B cell (primary cell): Measurements from ENCODE around the gene LDLRAD3. TPM values are rescaled to one million over a fixed set of nuclear protein-coding genes. Genes with fewer than 3 reads are reported as not detected.

Source experiments
- ATAC-seq: fragments of 200-7000 bp; cut with Tn5 transposase; one replicate; pipeline ENCODE4 v1.10.0; 2021; ENCODE audit warnings: low read depth, mild to moderate bottlenecking, moderate number of reproducible peaks, moderate library complexity
- CTCF ChIA-PET: fragments of 350-600 bp; sonication (Branson Sonifier 250); formaldehyde crosslinking; loops from one replicate; lab custom pipeline; 2021; ENCODE audit warnings: antibody characterized with exemption, inconsistent platforms; lab: Charles Lee
- POLR2A ChIA-PET: fragments of 350-600 bp; sonication (Branson Sonifier 250); formaldehyde crosslinking; loops from one replicate; lab custom pipeline; 2021; ENCODE audit warnings: antibody characterized with exemption; lab: Charles Lee
- DNase-seq: peaks from one replicate; pipeline ENCODE4 v3.0.0; 2013
- H2AFZ ChIP-seq: 2 replicates; pipeline ENCODE4 v1.6.1; 2012; ENCODE audit warnings: mild to moderate bottlenecking, low read depth, low read length; ENCODE audit not compliant: insufficient read depth, poor library complexity, severe bottlenecking
- H3K27ac ChIP-seq, 2 donors: 1 replicate in 1 of 2; 2 replicates in 1 of 2; pipeline ENCODE4 v1.5.1; 2012 to 2013; ENCODE audit warnings: low read length in 2 of 2, mild to moderate bottlenecking in 2 of 2, moderate library complexity in 1 of 2
- H3K27me3 ChIP-seq, 4 experiments: fragments of 200-600 bp in 1 of 4; sonication (generic) in 1 of 4; replicated peaks in 1 of 4; 1 replicate in 2 of 4; 2 replicates in 2 of 4; pipeline versions ENCODE4 v1.6.1 to v1.7.0; 2013 to 2016; ENCODE audit warnings: low read length in 3 of 4, mild to moderate bottlenecking in 2 of 4, mixed read lengths in 1 of 4, moderate library complexity in 1 of 4; ENCODE audit not compliant: insufficient read depth in 4 of 4, control insufficient read depth in 3 of 4; ENCODE audit errors: control extremely low read depth in 1 of 4
- H3K36me3 ChIP-seq, 2 experiments: replicated peaks in 1 of 2; 1 replicate in 1 of 2; 2 replicates in 1 of 2; pipeline versions ENCODE4 v1.6.1 to v1.7.1; 2013; ENCODE audit warnings: low read length in 1 of 2; ENCODE audit not compliant: insufficient read depth in 2 of 2, control insufficient read depth in 1 of 2; ENCODE audit errors: control extremely low read depth in 1 of 2, extremely low read depth in 1 of 2
- H3K4me1 ChIP-seq, 2 donors: fragments of 200-600 bp in 1 of 2; sonication (generic) in 1 of 2; 1 replicate in 1 of 2; 2 replicates in 1 of 2; pipeline versions ENCODE4 v1.5.1 to v1.6.1; 2013 to 2017; ENCODE audit warnings: low read length in 2 of 2; ENCODE audit not compliant: control insufficient read depth in 2 of 2, insufficient read depth in 2 of 2
- H3K4me2 ChIP-seq: replicated peaks from 2 replicates; pipeline ENCODE3; 2012; ENCODE audit warnings: mild to moderate bottlenecking, low read depth, low read length; ENCODE audit not compliant: poor library complexity, severe bottlenecking
- H3K4me3 ChIP-seq, 5 experiments: fragments of 200-600 bp in 1 of 5; sonication (generic) in 1 of 5; 1 replicate in 3 of 5; 2 replicates in 2 of 5; pipeline versions ENCODE4 v1.5.1 to v1.7.0; 2011 to 2016; ENCODE audit warnings: low read length in 4 of 5, mild to moderate bottlenecking in 4 of 5, low read depth in 2 of 5, control low read depth in 1 of 5, moderate library complexity in 1 of 5; ENCODE audit not compliant: insufficient read depth in 1 of 5; ENCODE audit errors: control extremely low read depth in 1 of 5, extremely low read depth in 1 of 5
- H3K79me2 ChIP-seq: fragments of 200-600 bp; sonication (generic); one replicate; pipeline ENCODE4 v1.6.0; 2016; ENCODE audit warnings: low read length; ENCODE audit not compliant: control insufficient read depth, insufficient read depth
- H3K9ac ChIP-seq: fragments of 200-600 bp; sonication (generic); 2 replicates; pipeline ENCODE4 v1.6.1; 2017; ENCODE audit warnings: mild to moderate bottlenecking, low read length, moderate library complexity
- H3K9me3 ChIP-seq, 3 donors: one replicate each; pipeline versions ENCODE4 v1.6.1 to v1.7.1; 2013; ENCODE audit warnings: low read length in 2 of 3; ENCODE audit not compliant: control insufficient read depth in 2 of 3, insufficient read depth in 1 of 3; ENCODE audit errors: control extremely low read depth in 1 of 3
- H4K20me1 ChIP-seq: 2 replicates; pipeline ENCODE4 v1.6.0; 2012; ENCODE audit warnings: mild to moderate bottlenecking, low read length; ENCODE audit not compliant: insufficient read depth, control insufficient read depth, poor library complexity, severe bottlenecking
- H3K27ac Mint-ChIP-seq: one replicate; pipeline ENCODE4 v1.8.0; 2021; ENCODE audit warnings: mixed read lengths
- H3K27me3 Mint-ChIP-seq: one replicate; pipeline ENCODE4 v1.8.0; 2021; ENCODE audit warnings: mixed read lengths
- H3K4me1 Mint-ChIP-seq: one replicate; pipeline ENCODE4 v1.8.0; 2021; ENCODE audit warnings: mixed read lengths
- H3K4me3 Mint-ChIP-seq: one replicate; pipeline ENCODE4 v1.8.0; 2021; ENCODE audit warnings: mixed read lengths
- H3K9me3 Mint-ChIP-seq: one replicate; pipeline ENCODE4 v1.8.0; 2022; ENCODE audit warnings: mixed read lengths; ENCODE audit not compliant: insufficient read depth
- CTCF ChIP-seq: fragments of 200-600 bp; IDR thresholded peaks from one replicate; pipeline ENCODE4 v1.8.0; 2022; ENCODE audit warnings: antibody characterized with exemption, mild to moderate bottlenecking
- EZH2 ChIP-seq: IDR thresholded peaks from 2 replicates; pipeline ENCODE4 v1.6.1; 2012; ENCODE audit warnings: borderline replicate concordance, low read depth, mild to moderate bottlenecking, moderate library complexity, low read length; ENCODE audit not compliant: insufficient read depth, poor library complexity, severe bottlenecking
- WGBS: methylation state at CpG from one replicate; pipeline ENCODE4 v1.1.5; 2013; ENCODE audit warnings: missing lambda C conversion rate; ENCODE audit not compliant: insufficient coverage; 5-methylcytosine and 5-hydroxymethylcytosine counted together
- intact Hi-C: fragments of 100-400 bp; cut with micrococcal nuclease; formaldehyde crosslinking; loops from one replicate; pipeline ENCODE4 v1.10.0; 2022
- polyA plus RNA-seq: library from polyadenylated mRNA; depleted of rRNA; stranded (reverse); fragments of >200 nt; gene quantifications from 2 replicates; pipeline ENCODE4 v1.2.3, GENCODE V29; 2012
- total RNA-seq, 2 donors: library from RNA; stranded (reverse); fragments of 120-200 nt in 1 of 2; gene quantifications; 1 replicate in 1 of 2; 2 replicates in 1 of 2; pipeline versions ENCODE4 v1.2.3 to v1.2.4, GENCODE V29; 2013 to 2022

Gene LDLRAD3
- total and polyA plus RNA-seq, 2 donors (not counting 1 experiment from before 2014, with no cell fraction given): 0.01 TPM; not detected in 1

GRCh38 chr11:36253238-36253637 is 309.4 kb downstream of the LDLRAD3 start:
- Mint-ChIP-seq H3K9me3 (no peaks in the 10 kb centered on the region), H3K27ac (no peak overlapping the region), H3K4me3 (no peak overlapping the region), H3K27me3 (peaks cover 44% of the 10 kb centered on the region), H3K4me1 (no peaks in the 10 kb centered on the region)
- Histone ChIP-seq H3K79me2 (no peaks in the 10 kb centered on the region), H4K20me1 (no peaks in the 10 kb centered on the region), H3K27me3 (peaks cover 0 to 14% (median 6%) of the 10 kb centered on the region in 4 experiments), H3K4me2 (no peak overlapping the region), H2AFZ (no peak overlapping the region), H3K4me1 (no peaks in the 10 kb centered on the region), H3K4me3 (no peak overlapping the region), H3K9me3 (peaks cover 0 to 8% (median 0%) of the 10 kb centered on the region in 3 donors), H3K9ac (no peak overlapping the region), H3K27ac (no peak overlapping the region), H3K36me3 (no peaks in the 10 kb centered on the region)
- POLR2A ChIA-PET: no interaction called here
- CTCF ChIA-PET: interaction anchor here (2.9 kb wide), 1 partner anchor 13 kb away, joined by 14 read pairs; no protein-coding TSS in a partner anchor
- DNase-seq: no peak
- 76% methylated on average over 5 of the region's 5 CpGs for WGBS
- ATAC-seq: no peak
- TF ChIP-seq EZH2 (no peak), CTCF (no peak)
- intact Hi-C loops: no loop called here

- no peak overlapping the region for H2AFZ ChIP-seq
- H3K27ac Mint-ChIP-seq: no peak overlapping the region
- H3K4me1 Mint-ChIP-seq: no peaks in the 10 kb centered on the region
- no peak overlapping the region for H3K4me3 Mint-ChIP-seq
- H3K36me3 ChIP-seq: no peaks in the 10 kb centered on the region
- H3K4me1 ChIP-seq: no peaks in the 10 kb centered on the region
- H3K9me3 Mint-ChIP-seq: no peaks in the 10 kb centered on the region
- H3K4me2 ChIP-seq: no peak overlapping the region
- intact Hi-C loops: no loop called here
- ChIA-PET POLR2A (no interaction called here), CTCF (interaction anchor here (2.9 kb wide), 1 partner anchor 12 kb away, joined by 14 read pairs; no protein-coding TSS in a partner anchor)
- DNase-seq (no peak), ATAC-seq (no peak)
- no peaks in the 10 kb centered on the region for H3K79me2 ChIP-seq
- peaks cover 38% of the 10 kb centered on the region for H3K27me3 Mint-ChIP-seq
- no peak overlapping the region for H3K27ac ChIP-seq
- peaks cover 0 to 8% (median 0%) of the 10 kb centered on the region in 3 donors for H3K9me3 ChIP-seq
- TF ChIP-seq CTCF: no peak
- TF ChIP-seq EZH2: no peak
- no peak overlapping the region for H3K4me3 ChIP-seq
- WGBS: 100% methylated on average over 1 of the region's 1 CpG
- no peaks in the 10 kb centered on the region for H4K20me1 ChIP-seq
- no peak overlapping the region for H3K9ac ChIP-seq
- peaks cover 0 to 14% (median 5%) of the 10 kb centered on the region in 4 experiments for H3K27me3 ChIP-seq
These were observed 310.9 kb downstream of the LDLRAD3 start for GRCh38 chr11:36254713-36255112.
